ENCODE results near the gene HOXD12. TPM values are rescaled to one million over a fixed set of nuclear protein-coding genes. Genes with fewer than 3 reads are reported as not detected.

Gene HOXD12
- not detected in 5 replicates for total RNA-seq (2022; extraction: Qiagen RNA extraction)

GRCh38 chr2:176099728-176100546 lies at the start of gene HOXD12:
HOXD12 (plus strand) TSS chr2:176099795; CDS start chr2:176099802, 7 bp downstream.

DNA sequence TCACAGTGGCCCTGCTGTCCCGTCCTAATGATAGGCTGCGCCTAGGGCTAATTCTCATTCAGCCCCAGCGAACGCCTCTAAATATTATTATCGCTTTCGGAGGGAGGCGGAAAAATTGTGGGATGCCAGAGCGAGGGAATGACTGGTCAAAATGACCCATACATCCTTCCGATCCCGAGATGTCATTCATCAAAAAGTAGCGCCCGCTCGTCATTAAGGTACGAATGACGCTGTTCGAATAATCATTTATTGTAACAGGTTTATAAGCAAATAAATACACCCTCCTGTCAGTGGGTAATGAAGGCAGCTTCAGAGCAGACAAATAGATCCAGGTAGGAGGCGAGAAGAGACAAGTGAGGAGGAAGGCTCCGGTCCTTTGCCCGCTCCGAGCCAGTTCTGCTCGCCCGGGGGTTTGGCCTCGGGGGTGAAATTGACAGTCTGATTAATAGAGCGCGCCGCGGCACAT lies 15.8 kb upstream of the HOXD12 start, which contains the start of gene EVX2:
EVX2 (minus strand) TSS at position 167 of the 466 bp plus-strand sequence. CDS start 186 bp downstream, outside the sequence.

DNA sequence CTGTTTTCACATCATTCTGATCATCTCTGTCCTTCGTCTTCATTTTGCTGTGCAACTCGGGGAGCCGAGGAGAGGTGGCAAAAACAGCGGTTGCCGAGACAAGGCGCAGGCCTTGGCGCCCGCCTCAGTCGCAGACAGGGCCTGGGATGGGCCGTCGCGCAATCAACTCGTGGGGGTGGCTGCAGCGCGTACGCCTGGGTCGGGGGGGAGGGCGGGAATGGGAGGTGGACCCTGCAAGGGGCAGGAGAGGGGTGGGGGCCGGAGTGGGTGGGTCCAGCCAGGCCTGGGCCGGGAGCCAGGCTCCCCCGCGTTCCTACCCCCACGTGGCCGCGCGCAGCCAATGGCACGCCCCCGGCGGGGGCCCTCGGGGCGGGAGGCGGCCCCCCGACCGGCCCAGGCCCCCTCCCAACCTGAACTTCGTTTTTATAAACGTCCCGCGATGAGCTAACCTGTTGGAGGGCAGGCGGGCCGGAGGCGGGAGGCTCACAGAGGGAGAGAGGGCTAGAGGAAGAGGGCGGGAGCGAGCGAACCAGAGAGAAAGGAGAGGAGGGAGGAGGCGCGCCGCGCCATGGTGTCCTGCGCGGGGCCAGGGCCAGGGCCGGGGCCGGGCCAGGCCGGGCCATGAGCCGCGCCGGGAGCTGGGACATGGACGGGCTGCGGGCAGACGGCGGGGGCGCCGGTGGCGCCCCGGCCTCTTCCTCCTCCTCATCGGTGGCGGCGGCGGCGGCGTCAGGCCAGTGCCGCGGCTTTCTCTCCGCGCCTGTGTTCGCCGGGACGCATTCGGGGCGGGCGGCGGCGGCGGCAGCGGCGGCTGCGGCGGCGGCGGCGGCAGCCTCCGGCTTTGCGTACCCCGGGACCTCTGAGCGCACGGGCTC lies 7.1 kb upstream of the HOXD12 start, which contains the start of gene HOXD13:
HOXD13 (plus strand) TSS at position 452 of the 875 bp plus-strand sequence; CDS start at position 622, 170 bp downstream.

GRCh38 chr2:176106581-176107539 lies 7.3 kb downstream of the HOXD12 start, which contains the start of gene HOXD11:
HOXD11 (plus strand) TSS chr2:176107280; CDS start chr2:176107356, 76 bp downstream.

DNA sequence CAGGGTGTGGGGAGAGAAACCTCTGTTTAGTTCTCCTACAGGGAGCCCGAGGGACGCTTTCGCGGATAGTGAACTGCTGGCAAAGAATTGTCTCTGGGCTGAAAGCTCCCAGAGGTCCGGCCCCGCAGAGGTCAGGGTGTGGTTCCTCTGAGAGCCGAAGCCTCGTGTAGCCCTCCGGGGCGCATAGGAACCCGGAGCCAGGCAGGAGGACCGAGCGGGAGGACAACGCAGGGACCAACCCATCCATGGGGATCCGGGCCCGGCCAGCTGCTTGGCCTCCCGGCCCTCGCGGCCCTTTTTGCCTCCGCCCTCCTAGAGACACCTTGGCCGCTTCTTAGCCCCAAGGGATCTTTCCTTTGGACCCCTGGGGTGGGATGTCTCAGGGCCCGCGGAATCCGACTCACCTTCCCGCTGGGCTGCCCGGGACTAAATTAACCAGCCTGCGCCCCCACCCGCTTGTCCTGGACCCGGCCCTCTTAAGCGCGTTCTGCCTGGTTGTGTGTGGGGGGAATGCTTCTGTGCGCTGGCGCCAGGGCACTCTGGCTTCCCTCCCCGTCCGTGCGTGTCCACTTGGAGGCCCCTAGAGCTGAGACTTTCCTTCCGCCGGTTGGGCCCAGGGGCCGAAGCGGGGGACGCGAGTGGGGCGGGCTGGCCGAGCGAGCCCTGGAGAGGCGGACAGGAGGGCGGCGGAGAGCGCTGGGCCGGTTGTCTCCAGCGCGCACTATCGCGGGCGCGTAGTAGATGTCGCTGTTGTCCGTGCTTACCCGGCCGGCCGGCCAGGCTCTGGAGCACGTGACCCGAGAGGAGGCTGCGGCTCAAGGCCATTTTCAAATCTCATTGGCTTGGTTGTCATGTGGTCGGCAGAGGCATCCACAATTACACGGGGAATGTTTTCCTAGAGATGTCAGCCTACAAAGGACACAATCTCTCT lies 16.6 kb downstream of the HOXD12 start, which contains the start of gene HOXD10:
HOXD10 (plus strand) TSS at position 896 of the 931 bp plus-strand sequence. CDS start 56 bp downstream, outside the sequence.

GRCh38 chr2:176122683-176123410 lies 23.3 kb downstream of the HOXD12 start, which contains the start of gene HOXD9:
HOXD9 (plus strand) TSS chr2:176122719; CDS start chr2:176122769, 50 bp downstream.

GRCh38 chr2:176128982-176129796 lies 29.6 kb downstream of the HOXD12 start, which contains the start of gene HOXD8:
HOXD8 (plus strand) TSS chr2:176129705; CDS start chr2:176130367, 662 bp downstream.

GRCh38 chr2:176151442-176152287 lies 52.1 kb downstream of the HOXD12 start, which contains the start of gene HOXD4:
HOXD4 (plus strand) TSS chr2:176151550; CDS start chr2:176151634, 84 bp downstream.

Other genes starting within 250 kb of the HOXD12 start
- gene LNPK, start 97.5 kb upstream of the HOXD12 start, total RNA-seq (2022; extraction: Qiagen RNA extraction): 13.9 to 18.6 TPM (median 16.1 TPM) in 5 replicates
- not detected in 5 replicates for gene EVX2, start 15.8 kb upstream of the HOXD12 start, total RNA-seq (2022; extraction: Qiagen RNA extraction)
- 0.12 to 0.19 TPM (median 0.14 TPM) in 5 replicates for gene HOXD13, start 7.1 kb upstream of the HOXD12 start, total RNA-seq (2022; extraction: Qiagen RNA extraction)
- 5.1 to 6.3 TPM (median 5.8 TPM) in 5 replicates for gene HOXD11, start 7.5 kb downstream of the HOXD12 start, total RNA-seq (2022; extraction: Qiagen RNA extraction)
- gene HOXD10, start 17.0 kb downstream of the HOXD12 start, total RNA-seq (2022; extraction: Qiagen RNA extraction): 4.1 to 6.7 TPM (median 5.3 TPM) in 5 replicates
- gene HOXD9, start 22.9 kb downstream of the HOXD12 start, total RNA-seq (2022; extraction: Qiagen RNA extraction): 0.82 to 1.4 TPM (median 0.93 TPM) in 5 replicates
- gene HOXD8, start 29.9 kb downstream of the HOXD12 start, total RNA-seq (2022; extraction: Qiagen RNA extraction): 5.0 to 5.4 TPM (median 5.3 TPM) in 5 replicates
- 0.10 to 0.46 TPM (median 0.38 TPM) in 5 replicates for gene HOXD4, start 51.8 kb downstream of the HOXD12 start, total RNA-seq (2022; extraction: Qiagen RNA extraction)
- gene HOXD3, start 57.5 kb downstream of the HOXD12 start, total RNA-seq (2022; extraction: Qiagen RNA extraction): 0.14 to 0.21 TPM (median 0.18 TPM) in 3 of 5 replicates, not detected in the others
- 0.15 to 0.25 TPM (median 0.21 TPM) in 5 replicates for gene HOXD1, start 88.9 kb downstream of the HOXD12 start, total RNA-seq (2022; extraction: Qiagen RNA extraction)
- 39.9 to 44.7 TPM (median 42.7 TPM) in 5 replicates for gene MTX2, start 169.6 kb downstream of the HOXD12 start, total RNA-seq (2022; extraction: Qiagen RNA extraction)